SK-N-MC (cell line): ENCODE results near the gene AGMO.

Experiments used
- EZH2 ChIP-seq: fragments of 200-600 bp; sonication (generic); IDR thresholded peaks from one replicate; pipeline ENCODE4 v1.6.1; 2017; ENCODE audit warnings: antibody characterized with exemption
- POLR2AphosphoS5 ChIP-seq: IDR thresholded peaks from 2 replicates; pipeline ENCODE4 v1.6.1; 2012; ENCODE audit warnings: mild to moderate bottlenecking, low read depth, low read length, borderline replicate concordance

DNA sequence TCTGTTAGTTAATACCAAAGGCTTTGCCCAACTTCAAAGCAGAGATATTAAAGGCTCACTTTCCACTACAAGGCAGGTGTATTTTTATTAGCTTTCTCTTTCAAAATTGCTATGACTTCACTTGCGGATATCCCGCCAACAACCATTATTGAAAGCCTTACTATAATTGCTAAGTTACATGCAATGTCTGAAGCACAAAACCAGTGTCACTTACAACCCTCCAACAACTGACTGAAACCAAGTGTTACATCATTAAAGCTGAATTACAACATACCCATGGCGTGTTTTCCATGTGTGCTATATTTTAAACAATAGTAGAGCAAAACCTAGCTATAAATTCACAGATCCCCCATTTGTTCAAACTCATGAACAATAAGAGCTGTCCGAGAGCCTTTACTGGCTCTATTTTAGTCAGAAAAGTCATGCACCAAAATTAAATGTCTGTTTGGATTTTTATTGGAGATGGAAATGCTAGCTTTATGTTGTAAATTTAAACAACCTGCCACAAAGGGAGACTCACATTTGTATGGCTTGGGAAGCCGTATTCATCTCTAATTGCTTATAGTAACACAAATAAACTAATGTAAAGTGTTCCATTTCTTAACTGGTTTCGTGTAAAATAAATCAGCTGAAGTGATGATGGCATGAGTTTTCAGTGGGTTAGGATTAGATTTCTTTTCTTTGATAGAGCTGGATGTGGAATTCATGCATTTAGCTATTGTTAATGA, 227.1 kb downstream of the AGMO start:
- TF ChIP-seq EZH2 (no peak), POLR2AphosphoS5 (no peak)
